GM12891 (cell line): Measurements from ENCODE around the gene REEP5.
"Not testable (repeated sequence)": the region's sequence is repeated elsewhere in the genome, so short reads cannot be mapped to it uniquely, and the experiment has no call there.

Source experiments
- POLR2A ChIP-seq: IDR thresholded peaks from 2 replicates; pipeline ENCODE4 v1.6.1; 2011; ENCODE audit warnings: low read depth, low read length, control low read depth
- POLR2AphosphoS5 ChIP-seq: IDR thresholded peaks from 2 replicates; pipeline ENCODE4 v1.6.1; 2011; ENCODE audit warnings: low read depth, low read length, control low read depth
- SPI1 ChIP-seq: IDR thresholded peaks from 2 replicates; pipeline ENCODE4 v1.6.1; 2011; ENCODE audit warnings: low read depth, low read length, control low read depth
- TAF1 ChIP-seq: IDR thresholded peaks from 2 replicates; pipeline ENCODE4 v1.6.1; 2011; ENCODE audit warnings: low read depth, low read length, control low read depth

DNA sequence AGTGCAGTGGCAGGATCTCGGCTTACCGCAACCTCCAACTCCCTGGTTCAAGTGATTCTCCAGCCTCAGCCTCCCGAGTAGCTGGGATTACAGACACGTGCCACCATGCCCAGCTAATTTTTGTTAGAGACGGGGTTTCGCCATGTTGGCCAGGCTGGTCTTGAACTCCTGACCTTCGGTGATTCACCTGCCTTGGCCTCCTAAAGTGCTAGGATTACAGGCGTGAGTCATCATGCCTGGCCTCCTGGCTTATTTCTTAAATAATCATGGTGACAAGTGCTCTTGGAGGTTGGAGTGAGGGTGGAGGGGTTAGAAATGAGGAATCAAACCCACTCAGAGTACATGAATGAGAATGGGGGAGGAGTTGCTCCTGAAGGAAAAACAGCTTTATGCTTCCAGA is 37.8 kb upstream of the REEP5 start:
- TF ChIP-seq POLR2A, SPI1, TAF1, POLR2AphosphoS5: not testable (repeated sequence)
